ENCODE data around the gene PRR7. TPM values are rescaled to one million over a fixed set of nuclear protein-coding genes. Genes with fewer than 3 reads are reported as not detected.
A peak's percentile ranks its signal among the peaks of the same experiment; 100 is the strongest.

The PRR7 gene
- total RNA-seq, 1 donor from 2014 or later: 18.1 TPM

- peak overlapping the region; percentile 92 to 93 for H3K4me3 ChIP-seq
- H3K27ac ChIP-seq: peak overlapping the region; percentile 96 to 99
- TF ChIP-seq CTCF (IDR thresholded peaks at IDR 0.05): no peak
- H3K27me3 ChIP-seq: no peaks in the 10 kb centered on the region
- H3K4me1 ChIP-seq: peaks cover 29 to 47% of the 10 kb centered on the region in 2 donors
- no peaks in the 10 kb centered on the region for H3K9me3 ChIP-seq
- H3K36me3 ChIP-seq: peaks cover 16 to 29% of the 10 kb centered on the region in 2 donors
- DNase-seq (ENCODE audit: low spot score in 2 of 2): peak; percentile 78 to 96
- intact Hi-C loops (cut with DNase I): loop anchor here (1.0 to 5.0 kb wide), 4 partner anchors 20 to 185 kb away; partner anchors contain the start of genes GRK6 and MXD3
Observed at GRCh38 chr5:177496727-177497291, 50.2 kb downstream of the PRR7 start.

- Histone ChIP-seq H3K27ac (peak within 1 kb of the TSS; percentile 96 to 99), H3K36me3 (peaks cover 10 to 23% of the 10 kb centered on the region in 2 donors), H3K27me3 (no peaks in the 10 kb centered on the region), H3K9me3 (no peaks in the 10 kb centered on the region), H3K4me1 (peaks cover 23 to 41% of the 10 kb centered on the region in 2 donors), H3K4me3 (peak within 1 kb of the TSS; percentile 92 to 93)
- peak; percentile 89 to 98 for DNase-seq (ENCODE audit: low spot score in 2 of 2)
- intact Hi-C loops (cut with DNase I): loop anchor here (1.0 to 5.0 kb wide), 5 partner anchors 20 to 185 kb away; partner anchors contain the start of genes GRK6 and MXD3
- peak in 1 of 3 experiments; percentile 3 for TF ChIP-seq CTCF (IDR thresholded peaks at IDR 0.05)
Observed at GRCh38 chr5:177497292-177498012, 50.8 kb downstream of the PRR7 start, which contains the start of gene PDLIM7. Gene PDLIM7 (minus strand): TSS chr5:177497604. CDS start chr5:177496512, 1,092 bp downstream.

GRCh38 chr5:177498013-177498787 lies 51.6 kb downstream of the PRR7 start:
- peak overlapping the region; percentile 96 to 99 for H3K27ac ChIP-seq
- no peak for DNase-seq (ENCODE audit: low spot score in 2 of 2)
- H3K4me1 ChIP-seq: peaks cover 17 to 33% of the 10 kb centered on the region in 2 donors
- intact Hi-C loops (cut with DNase I): loop anchor here (1.0 to 5.0 kb wide), 2 partner anchors 44 to 186 kb away; partner anchors contain the start of gene MXD3
- no peak for TF ChIP-seq CTCF (IDR thresholded peaks at IDR 0.05)
- H3K27me3 ChIP-seq: no peaks in the 10 kb centered on the region
- H3K4me3 ChIP-seq: peak overlapping the region; percentile 92 to 93
- H3K36me3 ChIP-seq: peaks cover 7 to 15% of the 10 kb centered on the region in 2 donors
- H3K9me3 ChIP-seq: no peaks in the 10 kb centered on the region

- no peak for DNase-seq (ENCODE audit: low spot score in 2 of 2)
- Histone ChIP-seq H3K36me3 (peaks cover 3 to 8% of the 10 kb centered on the region in 2 donors), H3K27ac (no peak overlapping the region), H3K9me3 (no peaks in the 10 kb centered on the region), H3K27me3 (no peaks in the 10 kb centered on the region), H3K4me3 (no peak overlapping the region), H3K4me1 (peaks cover 6 to 19% of the 10 kb centered on the region in 2 donors)
- intact Hi-C loops (cut with DNase I): loop anchor here (5.0 kb wide), 1 partner anchor 188 kb away; the partner anchor contains the start of gene MXD3
- TF ChIP-seq CTCF (IDR thresholded peaks at IDR 0.05): no peak
Observed at GRCh38 chr5:177499842-177500241, 53.2 kb downstream of the PRR7 start.
